B cell (primary cell): ENCODE measurements around the gene ACKR2.

ENCODE experiments used
- EZH2 ChIP-seq: IDR thresholded peaks from 2 replicates; pipeline ENCODE4 v1.6.1; 2012; ENCODE audit warnings: borderline replicate concordance, low read depth, mild to moderate bottlenecking, moderate library complexity, low read length; ENCODE audit not compliant: insufficient read depth, poor library complexity, severe bottlenecking
- TF ChIP-seq, protein P1 (sequence below): fragments of 200-600 bp; IDR thresholded peaks from one replicate; pipeline ENCODE4 v1.8.0; 2022; ENCODE audit warnings: antibody characterized with exemption, mild to moderate bottlenecking

DNA sequence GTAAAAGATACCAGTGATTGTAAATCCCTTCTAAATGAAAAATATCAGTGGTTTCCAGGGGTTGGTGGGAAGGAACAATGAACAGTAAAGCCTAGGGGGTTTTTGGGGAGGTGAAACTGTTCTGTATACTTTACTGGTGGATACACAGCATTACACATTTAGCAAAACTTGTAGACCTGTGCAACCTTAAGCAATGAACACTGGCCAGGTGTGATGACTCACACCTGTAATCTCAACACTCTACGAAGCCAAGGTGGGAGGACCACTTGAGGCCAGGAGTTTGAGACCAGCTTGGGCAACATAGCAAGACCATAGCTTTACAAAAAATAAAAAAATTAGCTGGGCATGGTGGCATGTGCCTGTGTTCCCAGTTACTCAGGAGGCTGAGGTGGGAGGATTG, 38.0 kb upstream of the ACKR2 start:
- TF ChIP-seq, protein P1, sequence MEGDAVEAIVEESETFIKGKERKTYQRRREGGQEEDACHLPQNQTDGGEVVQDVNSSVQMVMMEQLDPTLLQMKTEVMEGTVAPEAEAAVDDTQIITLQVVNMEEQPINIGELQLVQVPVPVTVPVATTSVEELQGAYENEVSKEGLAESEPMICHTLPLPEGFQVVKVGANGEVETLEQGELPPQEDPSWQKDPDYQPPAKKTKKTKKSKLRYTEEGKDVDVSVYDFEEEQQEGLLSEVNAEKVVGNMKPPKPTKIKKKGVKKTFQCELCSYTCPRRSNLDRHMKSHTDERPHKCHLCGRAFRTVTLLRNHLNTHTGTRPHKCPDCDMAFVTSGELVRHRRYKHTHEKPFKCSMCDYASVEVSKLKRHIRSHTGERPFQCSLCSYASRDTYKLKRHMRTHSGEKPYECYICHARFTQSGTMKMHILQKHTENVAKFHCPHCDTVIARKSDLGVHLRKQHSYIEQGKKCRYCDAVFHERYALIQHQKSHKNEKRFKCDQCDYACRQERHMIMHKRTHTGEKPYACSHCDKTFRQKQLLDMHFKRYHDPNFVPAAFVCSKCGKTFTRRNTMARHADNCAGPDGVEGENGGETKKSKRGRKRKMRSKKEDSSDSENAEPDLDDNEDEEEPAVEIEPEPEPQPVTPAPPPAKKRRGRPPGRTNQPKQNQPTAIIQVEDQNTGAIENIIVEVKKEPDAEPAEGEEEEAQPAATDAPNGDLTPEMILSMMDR, result no peak
- no peak for TF ChIP-seq EZH2
